Measurements from ENCODE around the gene WNT7B.

Gene WNT7B

GRCh38 chr22:45903355-45904135 is 73.4 kb downstream of the WNT7B start:
- DNase-seq = no peak

GRCh38 chr22:45897736-45898135 is 79.2 kb downstream of the WNT7B start:
- no peak for DNase-seq

DNA sequence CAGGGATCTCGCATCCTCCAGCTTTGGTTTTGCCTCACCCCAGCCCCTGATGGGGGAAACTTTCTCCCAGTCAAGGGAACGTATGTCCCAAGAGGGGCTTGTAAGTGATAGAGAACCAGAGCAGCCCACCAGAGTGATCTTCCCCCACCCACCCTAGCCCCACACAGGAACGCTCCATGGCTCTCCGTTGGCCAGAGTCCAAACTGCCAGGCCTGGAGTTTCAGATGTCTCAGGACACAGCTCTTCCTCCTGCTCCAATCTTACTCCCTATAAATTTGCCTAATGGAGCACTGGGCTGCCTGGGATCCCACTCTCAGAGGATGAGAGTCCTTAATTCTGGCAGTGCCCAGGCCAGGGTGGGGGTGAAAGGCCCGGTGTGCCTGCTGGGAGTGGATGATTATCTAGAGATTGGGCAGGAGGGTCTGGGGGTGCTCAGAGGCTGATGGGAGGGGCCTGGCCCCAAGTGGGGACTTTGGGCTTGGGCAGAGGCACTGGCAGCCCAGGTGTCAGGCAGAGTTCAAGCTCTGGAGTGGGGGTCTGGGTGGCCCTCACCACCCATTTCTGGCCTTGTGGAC is 79.9 kb downstream of the WNT7B start:
- DNase-seq = no peak

GRCh38 chr22:45896153-45896951 is 80.6 kb downstream of the WNT7B start:
- DNase-seq = no peak

DNA sequence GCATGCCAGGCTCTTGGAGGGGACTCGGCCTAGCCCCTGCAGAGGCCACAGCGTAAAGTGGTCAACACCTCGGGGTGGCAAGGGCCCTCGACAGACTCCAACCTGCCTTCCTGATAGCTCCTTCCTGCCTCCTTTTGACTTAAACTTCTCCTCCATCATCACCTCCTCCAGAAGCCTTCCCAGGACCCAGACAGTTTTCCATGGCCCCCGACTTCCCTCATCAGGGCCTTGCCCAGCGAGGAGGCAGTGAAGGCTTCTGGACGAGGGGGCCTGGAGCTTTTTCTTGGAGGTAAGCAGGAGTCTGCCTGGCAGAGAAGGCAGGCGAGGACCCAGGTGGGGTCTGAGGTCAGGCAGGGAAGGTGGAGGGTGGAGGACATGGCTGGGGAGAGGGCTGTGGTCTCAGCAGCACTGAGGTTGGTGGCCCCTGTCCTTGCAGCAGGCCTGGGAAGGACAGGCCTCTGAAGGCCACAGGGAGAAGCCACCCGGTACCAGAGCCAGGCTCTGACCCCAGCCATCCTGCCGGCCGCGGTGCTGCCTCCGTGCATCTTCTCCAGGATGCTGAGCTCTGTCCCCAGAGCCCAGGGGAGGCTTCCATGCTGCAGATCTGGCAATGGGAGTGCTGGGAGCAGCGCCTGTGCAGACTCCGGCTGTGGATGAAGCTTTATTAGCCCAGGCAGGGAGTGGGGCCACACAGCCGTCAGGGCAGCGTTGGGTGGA is 81.4 kb downstream of the WNT7B start:
- no peak for DNase-seq

DNA sequence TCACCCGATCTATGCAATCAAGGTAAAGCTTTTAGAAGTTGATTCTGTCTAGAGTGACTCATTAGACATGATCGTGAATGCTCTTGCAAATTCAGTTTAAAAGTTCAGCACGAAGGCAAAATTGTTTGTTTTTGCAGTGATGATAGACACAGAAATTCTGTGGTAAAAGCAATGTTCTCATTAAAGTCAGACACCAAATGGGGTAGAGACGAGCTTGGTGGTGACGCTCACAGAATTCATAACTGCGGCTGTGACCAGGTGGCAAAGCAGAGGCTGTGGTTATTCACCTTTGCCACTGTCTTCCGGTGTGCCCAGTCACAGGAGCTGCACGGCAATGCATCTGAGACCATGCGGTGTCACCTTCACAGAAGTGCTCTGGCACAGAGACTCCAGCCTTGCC is 83.4 kb downstream of the WNT7B start:
- no peak for DNase-seq

DNA sequence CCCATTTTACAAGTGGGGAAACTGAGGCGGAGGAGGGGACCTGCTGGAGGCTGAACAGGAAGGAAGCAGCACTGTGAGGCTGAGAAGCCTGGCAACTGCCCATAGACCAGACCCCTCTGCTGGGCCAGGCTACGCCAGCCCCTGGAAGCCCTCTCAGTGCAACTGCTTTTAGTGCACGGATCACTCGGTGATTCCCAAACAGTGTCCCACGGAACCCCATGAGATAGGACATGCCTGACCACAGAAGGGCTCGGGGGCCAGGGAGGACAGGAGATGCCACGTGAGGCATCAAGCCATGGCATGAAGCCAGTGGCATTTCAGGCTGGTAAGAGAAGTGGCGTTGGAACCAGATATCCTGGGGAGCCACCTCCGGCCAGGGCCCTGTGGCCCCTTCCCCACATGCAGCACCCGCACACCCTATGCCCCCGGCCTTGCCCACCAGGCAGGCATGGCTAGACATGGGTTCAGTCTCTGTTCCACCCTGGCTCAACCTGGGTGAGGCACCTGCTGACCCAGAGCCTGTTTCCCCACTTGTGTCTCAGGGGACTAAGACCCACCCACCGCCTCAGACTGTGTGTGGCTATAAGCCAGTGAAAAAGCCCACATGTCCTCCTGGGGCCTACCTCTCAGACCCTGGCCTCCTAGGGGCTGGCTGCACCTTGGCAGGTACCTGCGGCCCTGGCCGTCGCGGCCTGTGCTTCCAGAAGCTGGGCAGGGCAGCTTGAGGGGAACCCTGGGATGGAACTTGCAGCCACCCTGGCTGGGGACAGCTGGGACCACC is 84.1 kb downstream of the WNT7B start:
- no peak for DNase-seq

GRCh38 chr22:45891996-45892621 is 84.9 kb downstream of the WNT7B start:
- no peak for DNase-seq

GRCh38 chr22:45891471-45891995 is 85.4 kb downstream of the WNT7B start:
- no peak for DNase-seq

GRCh38 chr22:45891021-45891421 is 85.9 kb downstream of the WNT7B start:
- no peak for DNase-seq

- no peak for DNase-seq
These were observed 86.7 kb downstream of the WNT7B start for GRCh38 chr22:45890351-45890635.

DNA sequence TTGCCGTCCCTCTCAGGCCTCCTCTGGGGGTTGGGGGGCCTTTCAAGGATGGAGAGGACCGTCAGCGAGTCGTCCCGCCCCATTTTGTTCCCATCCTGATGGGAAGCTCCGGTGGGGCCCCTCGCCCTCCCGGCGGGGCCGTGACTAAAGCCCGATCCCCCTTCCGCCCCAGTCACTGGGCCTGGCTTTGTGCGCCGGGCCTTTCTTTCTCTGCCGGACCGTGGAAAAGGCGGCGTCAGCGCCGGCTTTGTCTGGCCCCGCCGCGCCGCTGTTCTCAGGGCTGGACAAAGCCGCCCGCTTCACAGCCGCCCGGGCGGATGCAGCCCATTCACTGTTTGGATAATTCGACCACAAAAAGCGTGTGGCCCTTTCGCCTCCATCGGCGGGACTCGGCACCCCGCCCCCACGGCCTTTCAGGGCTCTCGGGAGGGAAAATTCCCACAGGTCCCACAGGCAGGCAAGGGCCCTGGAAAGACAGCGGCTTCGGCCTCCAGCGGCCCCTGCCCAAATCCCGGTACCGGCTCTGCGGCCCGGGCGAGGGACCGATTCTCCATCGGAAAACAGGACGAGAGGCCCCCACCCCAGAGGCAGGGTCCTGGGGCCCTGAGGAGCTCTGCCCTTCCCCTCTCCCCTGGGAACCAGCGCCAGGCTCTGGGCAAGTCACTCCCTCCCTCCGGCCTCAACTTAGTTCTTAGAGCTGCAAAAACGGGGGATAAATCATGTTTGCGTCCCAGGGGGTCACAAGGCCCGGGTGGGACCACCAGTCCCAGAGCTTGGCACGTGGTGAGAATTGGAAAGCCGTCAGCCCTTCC is 87.2 kb downstream of the WNT7B start:
- no peak for DNase-seq

DNA sequence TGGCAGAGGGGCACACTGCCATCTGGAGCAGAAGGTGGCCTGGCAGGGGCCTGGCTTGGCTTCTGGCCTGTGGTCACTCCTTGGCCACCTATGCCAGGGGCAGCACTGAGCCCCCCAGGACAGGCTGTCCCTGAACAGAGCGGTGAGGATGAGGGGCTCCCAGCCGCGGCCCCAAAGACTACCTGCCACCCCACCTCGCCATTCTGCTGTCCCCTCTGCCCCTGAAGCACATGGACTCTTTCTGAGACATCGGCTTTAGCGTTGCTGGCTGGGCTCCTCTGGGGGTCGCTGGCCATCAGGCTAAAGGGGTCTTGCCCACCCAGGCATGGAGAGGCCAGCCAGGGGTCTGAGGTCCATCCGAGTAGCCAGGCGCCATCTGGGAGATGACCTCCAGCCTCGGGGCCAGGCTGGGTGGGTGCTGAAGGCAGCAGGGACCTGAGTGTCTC is 87.8 kb downstream of the WNT7B start:
- no peak for DNase-seq

DNA sequence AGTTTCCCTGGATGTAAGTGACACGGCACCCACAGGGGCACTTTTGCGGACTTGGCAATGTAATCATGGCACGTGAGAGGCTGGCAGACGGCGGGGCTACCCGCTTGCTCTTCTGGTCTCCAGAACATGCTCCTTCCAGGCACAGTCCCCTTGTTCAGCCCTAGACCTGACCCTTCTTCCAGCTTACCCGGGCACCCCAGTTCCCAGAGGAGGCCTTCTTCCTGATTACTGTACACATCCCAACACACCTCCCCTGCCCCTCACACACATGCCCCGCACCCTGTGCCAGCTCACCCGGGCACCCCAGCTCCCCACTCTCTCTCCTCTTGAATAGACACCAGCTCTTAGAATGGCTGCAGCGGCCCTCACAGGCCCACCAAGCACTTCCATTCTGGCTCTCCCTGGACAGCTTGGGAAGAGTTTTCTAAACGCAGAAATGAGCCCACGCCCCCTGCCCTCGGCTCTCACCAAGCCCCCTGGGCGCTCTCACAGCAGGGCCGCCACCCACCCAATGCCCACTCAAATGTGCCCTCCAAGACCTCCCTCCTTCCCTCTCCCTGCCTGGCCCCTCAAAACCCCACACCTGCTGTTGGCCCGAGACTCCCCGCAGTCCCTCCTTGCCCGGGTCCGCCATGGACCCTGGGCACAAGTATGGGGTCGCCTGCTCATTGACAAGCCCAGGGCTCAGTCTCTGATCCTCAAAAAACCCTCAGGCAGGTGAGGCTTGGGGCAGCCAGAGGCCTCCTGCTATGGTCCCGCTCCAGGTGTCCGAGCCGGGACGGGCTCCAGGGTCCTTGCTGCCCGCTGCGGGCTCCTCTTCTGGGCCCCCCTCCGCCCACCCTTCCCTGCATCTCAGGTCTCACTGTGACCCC is 88.5 kb downstream of the WNT7B start:
- DNase-seq = no peak

DNA sequence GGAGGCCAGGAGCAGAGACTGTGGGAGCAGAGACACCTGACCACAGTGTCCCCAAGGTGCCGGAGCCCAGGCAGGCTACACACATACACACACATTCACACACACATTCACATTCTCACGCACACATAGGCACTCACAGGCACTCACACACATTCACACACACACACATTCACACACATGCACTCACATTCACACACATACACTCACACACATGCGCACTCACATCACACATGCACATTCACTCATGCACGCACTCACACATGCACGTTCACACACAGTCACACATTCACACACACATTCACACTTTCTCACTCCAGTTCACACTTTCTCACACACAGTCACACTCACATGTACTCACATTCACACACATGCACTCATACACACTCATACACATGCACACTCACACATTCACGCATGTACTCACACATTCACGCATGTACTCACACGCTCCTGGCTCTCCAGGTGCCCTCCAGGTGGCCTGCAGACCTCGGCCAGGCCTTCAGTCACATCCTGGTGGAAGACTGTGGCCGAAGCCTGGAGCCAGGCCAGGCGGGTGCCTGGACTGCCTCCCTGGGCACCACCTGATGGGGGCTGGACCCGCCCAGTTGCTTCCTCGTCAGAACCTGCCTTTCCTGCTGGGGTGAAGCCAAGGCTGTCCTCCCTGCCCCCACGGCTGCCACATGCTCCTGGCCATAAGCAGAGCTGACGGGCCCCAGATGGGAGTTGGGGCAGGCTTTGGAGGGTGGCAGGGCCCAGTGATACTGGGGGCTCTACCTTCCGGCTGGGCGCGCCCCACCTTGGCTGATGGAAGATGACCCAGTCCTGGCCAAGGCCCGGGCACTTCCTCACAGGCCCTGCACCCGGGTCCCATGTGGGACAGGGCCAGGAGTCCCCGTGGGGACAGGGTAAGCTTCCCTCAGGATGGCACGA is 89.5 kb downstream of the WNT7B start:
- DNase-seq = no peak

DNA sequence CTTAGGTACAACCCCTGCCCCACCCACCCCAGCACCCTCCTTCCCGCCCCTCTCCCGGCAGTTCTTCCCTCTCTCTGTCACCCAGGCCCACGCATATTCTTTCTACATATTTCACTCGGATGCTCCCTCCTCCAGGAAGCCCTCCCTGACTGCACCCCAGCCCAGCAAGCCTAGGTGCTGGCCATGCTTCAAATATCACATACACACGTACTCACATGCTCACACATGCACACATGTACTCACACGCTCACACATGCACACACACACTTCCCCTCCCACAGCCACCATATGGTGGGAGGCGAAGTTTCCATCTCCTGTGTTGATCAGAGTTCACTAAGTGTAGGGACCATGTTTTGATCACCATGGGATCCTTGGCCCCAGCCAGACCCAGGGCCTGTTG is 90.4 kb downstream of the WNT7B start:
- no peak for DNase-seq

GRCh38 chr22:45885941-45886395 is 91.0 kb downstream of the WNT7B start:
- no peak for DNase-seq

- no peak for DNase-seq
These were observed 91.7 kb downstream of the WNT7B start for GRCh38 chr22:45885171-45885840.

Data from stimulated activated CD4-positive, alpha-beta T cell treated with anti-CD3 and anti-CD28 coated beads, Interleukin-12 subunit alpha, Interleukin-12 subunit beta, amount 100 ng/mL, for 4 hours (primary cell).